22Rv1 (cell line): Measurements from ENCODE around the gene HORMAD2.

ENCODE experiments used
- CTCF ChIP-seq: fragments of 450-650 bp; IDR thresholded peaks from 2 replicates; pipeline ENCODE4 v1.5.1; 2017; ENCODE audit warnings: mild to moderate bottlenecking
- ZFX ChIP-seq: fragments of 450-650 bp; IDR thresholded peaks from 2 replicates; pipeline ENCODE4 v1.6.1; 2017; ENCODE audit warnings: antibody characterized with exemption, borderline replicate concordance

GRCh38 chr22:30057375-30057774 lies 22.9 kb upstream of the HORMAD2 start:
- TF ChIP-seq CTCF (no peak), ZFX (no peak)
